GM23338 (cell line): ENCODE measurements around the gene XPA.

Source experiments
- CREB1 ChIP-seq: fragments of 250-450 bp; sonication (Bioruptor Pico); IDR thresholded peaks from 2 replicates; pipeline ENCODE4 v1.5.0; 2020; ENCODE audit warnings: low read depth, mild to moderate bottlenecking, moderate library complexity
- CTCF ChIP-seq, 2 experiments: fragments of 200-600 bp in 1 of 2; sonication (generic) in 1 of 2; conservative IDR thresholded peaks; 2 replicates each; pipeline versions ENCODE4 v1.5.1 to v1.6.1; 2016 to 2017; ENCODE audit warnings: antibody characterized with exemption in 2 of 2, low read depth in 2 of 2, mild to moderate bottlenecking in 2 of 2, moderate library complexity in 1 of 2
- ETS1 ChIP-seq: IDR thresholded peaks from 2 replicates; pipeline ENCODE4 v1.6.1; 2016; ENCODE audit warnings: antibody characterized with exemption
- EZH2 ChIP-seq: fragments of 200-600 bp; sonication (generic); IDR thresholded peaks from one replicate; pipeline ENCODE4 v1.8.0; 2017; ENCODE audit warnings: antibody characterized with exemption, mild to moderate bottlenecking, low read depth; ENCODE audit not compliant: unreplicated experiment
- EZH2phosphoT487 ChIP-seq: fragments of 200-600 bp; sonication (generic); IDR thresholded peaks from one replicate; pipeline ENCODE4 v1.8.1; 2018; ENCODE audit warnings: antibody characterized with exemption; ENCODE audit not compliant: unreplicated experiment
- JUNB ChIP-seq: IDR thresholded peaks from one replicate; pipeline ENCODE4 v1.6.1; 2016; ENCODE audit warnings: antibody characterized with exemption; ENCODE audit not compliant: unreplicated experiment
- NANOG ChIP-seq: IDR thresholded peaks from 2 replicates; pipeline ENCODE4 v1.6.1; 2016; ENCODE audit warnings: antibody characterized with exemption, borderline replicate concordance
- POLR2AphosphoS5 ChIP-seq: IDR thresholded peaks from 2 replicates; pipeline ENCODE4 v1.6.1; 2016; ENCODE audit warnings: antibody characterized with exemption, low read depth
- REST ChIP-seq: IDR thresholded peaks from one replicate; pipeline ENCODE4 v1.6.1; 2018; ENCODE audit warnings: antibody characterized with exemption; ENCODE audit not compliant: unreplicated experiment
- ZNF331 ChIP-seq: fragments of 250-450 bp; sonication (Bioruptor Pico); IDR thresholded peaks from 2 replicates; pipeline ENCODE4 v1.5.0; 2020; ENCODE audit warnings: low read depth, mild to moderate bottlenecking, moderate library complexity

GRCh38 chr9:97706246-97706645 lies 9.1 kb upstream of the XPA start:
- TF ChIP-seq CTCF (conservative IDR thresholded peaks at IDR 0.05; ENCODE audit: low read depth in 2 of 2), result no peak
- no peak for TF ChIP-seq CREB1
- TF ChIP-seq REST, result no peak
- TF ChIP-seq EZH2, result no peak
- TF ChIP-seq NANOG, result no peak
- TF ChIP-seq POLR2AphosphoS5, result no peak
- TF ChIP-seq EZH2phosphoT487, result no peak
- no peak for TF ChIP-seq ZNF331 (CRISPR knock-in tag)
- no peak for TF ChIP-seq JUNB
- TF ChIP-seq ETS1, result no peak
